ENCODE data around the gene ESF1.

Gene ESF1

GRCh38 chr20:13784893-13785715, at the start of gene ESF1, which contains the start of gene NDUFAF5:
TSS of gene ESF1 (minus strand) at chr20:13784919. CDS start at chr20:13783140, 1,779 bp downstream.
TSS of gene NDUFAF5 (plus strand) at chr20:13785028. CDS start at chr20:13785069, 41 bp downstream.
- DNase-seq, result peak; percentile 98

GRCh38 chr20:13831476-13831875, 46.8 kb upstream of the ESF1 start:
- DNase-seq, result no peak

GRCh38 chr20:13825465-13825864, 40.7 kb upstream of the ESF1 start:
- no peak for DNase-seq

GRCh38 chr20:13824459-13824858, 39.7 kb upstream of the ESF1 start:
- DNase-seq, result no peak

DNA sequence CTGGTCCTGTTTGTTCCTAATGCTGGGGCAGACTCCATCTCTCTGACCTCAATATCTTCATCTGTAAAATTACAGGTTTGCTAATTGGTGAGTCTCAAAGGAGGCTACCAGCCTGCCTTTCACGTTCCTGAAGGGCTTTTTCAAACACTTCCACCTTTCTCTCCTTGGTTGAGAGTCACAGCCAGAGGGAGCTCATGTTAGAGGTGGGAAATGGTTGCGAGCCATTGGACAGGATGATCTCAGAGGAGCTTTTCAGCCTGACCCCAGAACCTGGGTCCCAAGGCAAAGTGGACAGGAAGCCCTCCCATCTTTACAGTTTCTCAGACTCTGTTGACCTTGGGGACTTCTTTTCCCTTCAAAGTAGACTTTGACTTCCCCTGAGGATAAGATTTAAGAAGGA, 37.7 kb upstream of the ESF1 start:
- DNase-seq, result no peak

DNA sequence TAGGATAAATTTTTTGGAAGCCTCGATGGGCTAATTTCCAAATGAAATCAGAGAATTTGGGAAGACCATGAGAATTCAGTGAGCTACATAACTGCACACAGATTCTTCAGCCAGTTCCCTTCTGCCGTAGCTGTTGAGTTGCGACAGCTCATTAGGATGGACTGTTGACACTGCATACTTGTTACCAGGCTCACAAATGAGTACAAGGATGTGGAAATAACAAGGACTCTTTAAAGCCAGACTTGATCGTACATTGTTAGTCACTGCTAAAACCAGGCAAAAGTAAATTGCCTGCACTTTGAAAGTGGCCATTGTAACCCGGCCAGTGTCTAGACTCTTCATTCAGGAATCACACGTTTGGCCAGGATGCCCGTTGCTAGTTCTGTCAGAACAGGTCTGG, 37.2 kb upstream of the ESF1 start:
- DNase-seq, result peak; percentile 14

DNA sequence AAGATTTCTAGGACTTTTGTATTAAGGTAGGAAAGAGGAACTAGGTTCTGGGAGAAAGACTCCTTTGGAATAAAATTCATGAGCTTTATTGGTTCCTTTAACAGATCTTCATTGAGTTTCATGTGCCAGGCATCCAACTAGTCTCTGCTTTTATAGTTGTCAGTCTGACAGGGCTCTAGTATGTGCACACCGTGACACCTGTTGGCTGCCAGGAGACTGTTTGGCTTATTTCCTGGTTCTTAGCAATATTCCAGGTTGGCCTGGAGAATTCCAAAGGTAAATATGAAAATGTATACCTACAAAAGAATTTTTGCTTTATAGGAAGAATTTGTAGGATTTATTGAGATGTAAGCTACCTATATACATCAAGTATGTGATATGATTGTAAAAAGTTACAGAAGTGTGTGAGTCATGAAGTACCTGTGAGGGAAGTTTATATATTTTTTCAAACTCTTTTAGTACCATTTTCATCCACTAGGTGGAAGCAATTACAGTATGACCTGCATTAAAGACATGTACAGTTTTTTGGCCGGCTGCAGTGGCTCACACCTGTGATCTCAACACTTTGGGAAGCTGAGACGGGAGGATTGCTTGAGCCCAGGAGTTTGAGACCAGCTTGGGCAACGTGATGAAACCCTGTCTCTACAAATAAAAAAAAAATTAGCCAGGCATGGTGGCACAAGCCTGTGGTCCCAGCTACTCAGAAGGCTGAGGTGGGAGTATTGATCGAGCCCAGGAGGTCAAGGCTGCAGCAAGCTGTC, 35.3 kb upstream of the ESF1 start:
- peak; percentile 82 for DNase-seq

DNA sequence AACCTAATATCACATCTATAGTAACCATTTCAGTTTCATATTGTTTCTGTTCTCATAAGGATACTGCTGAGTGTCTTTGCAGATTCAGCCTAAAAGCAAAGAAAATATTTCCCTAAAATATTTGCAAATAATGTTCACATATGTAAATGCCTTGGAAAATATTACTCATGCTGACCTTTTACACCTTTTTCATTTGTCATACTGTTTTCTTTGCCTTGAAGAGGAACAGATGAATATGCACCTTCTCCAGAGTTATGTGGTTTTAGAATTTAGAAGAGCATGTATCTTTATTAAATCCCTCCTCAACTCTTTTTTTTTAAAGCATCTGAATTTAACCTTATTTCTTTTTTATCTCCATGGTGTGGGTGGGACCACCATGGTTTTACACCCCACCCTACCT, 32.6 kb upstream of the ESF1 start:
- no peak for DNase-seq

DNA sequence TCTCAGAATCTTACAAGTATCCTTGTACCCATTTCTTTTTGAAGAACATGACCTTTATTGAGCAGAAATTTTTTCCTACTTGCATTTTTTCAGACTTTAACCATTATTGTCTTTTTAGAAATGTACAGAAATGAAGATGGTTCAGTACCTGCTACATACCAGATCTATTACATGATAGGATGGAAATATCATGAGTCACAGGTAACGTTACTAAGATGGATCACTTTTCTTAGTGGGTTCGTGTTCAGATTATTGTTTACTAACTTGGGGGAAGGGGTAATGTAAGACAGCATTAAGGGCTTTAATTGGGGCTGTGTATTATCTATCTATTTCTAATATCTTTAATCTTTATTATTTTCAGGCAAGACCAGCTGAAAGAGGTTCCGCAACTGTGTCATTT, 32.0 kb upstream of the ESF1 start:
- no peak for DNase-seq

GRCh38 chr20:13814672-13815071, 30.0 kb upstream of the ESF1 start:
- DNase-seq, result no peak

DNA sequence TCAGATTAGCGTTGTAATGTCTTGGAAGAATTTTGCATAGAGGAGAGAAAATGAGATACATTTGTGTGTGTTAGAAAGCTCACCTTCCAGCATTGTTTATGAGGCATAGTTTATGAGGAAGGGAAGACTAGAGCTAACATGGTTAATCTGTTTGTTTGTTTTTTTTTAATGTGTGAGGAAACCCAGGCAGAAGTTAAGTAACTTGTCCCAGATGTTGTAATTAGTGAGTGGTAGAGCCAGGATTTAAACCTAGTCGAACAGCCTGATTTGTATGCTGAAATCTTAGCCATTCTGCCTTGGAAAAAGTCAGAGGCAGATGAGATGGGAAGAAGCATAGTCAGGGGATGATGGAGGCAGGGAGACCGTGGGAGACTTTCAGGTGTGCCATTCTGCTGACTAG, 29.2 kb upstream of the ESF1 start:
- no peak for DNase-seq

- DNase-seq, result no peak
Observed at GRCh38 chr20:13810446-13810845, 25.7 kb upstream of the ESF1 start.

DNA sequence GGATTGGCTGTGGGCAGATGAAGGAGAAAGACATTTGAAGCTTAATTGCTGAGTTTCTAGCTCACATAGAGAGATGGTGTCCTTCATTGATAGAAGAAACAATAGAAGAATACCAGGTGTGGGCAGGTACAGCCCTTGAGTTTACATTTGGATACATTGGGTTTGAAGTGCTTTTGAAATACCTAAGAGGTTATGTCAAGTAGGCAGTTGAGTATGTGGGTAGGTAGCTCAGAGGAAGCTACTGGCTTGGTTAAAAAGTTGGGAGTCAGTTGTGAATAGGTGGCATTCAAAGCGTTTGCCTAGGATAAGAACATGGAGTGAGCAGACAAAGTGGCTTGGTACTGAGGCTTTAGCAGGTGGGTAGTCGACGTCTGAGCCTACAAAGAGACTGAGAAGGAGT, 25.1 kb upstream of the ESF1 start:
- DNase-seq, result no peak

DNA sequence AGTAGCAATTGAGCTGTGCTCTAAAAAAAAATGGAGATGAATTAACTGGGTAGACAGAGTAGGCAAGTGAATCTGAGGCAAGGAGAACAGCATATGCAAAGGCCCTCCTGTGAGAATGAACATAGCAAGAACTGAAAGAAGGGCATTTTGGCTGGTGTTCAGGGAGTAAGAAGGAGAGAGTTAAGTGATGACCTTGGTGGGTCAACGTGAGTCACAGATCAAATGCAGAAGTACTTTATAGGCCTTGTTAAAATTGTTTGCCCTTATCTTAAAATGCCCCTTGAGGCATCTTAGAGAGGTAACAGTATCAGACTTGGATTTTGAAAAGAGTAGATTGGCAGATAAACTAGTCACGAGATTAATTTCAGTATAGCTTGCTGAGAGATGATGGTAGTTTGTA, 24.7 kb upstream of the ESF1 start:
- DNase-seq, result no peak

GRCh38 chr20:13800728-13801134, 16.0 kb upstream of the ESF1 start:
- peak; percentile 24 for DNase-seq

- no peak for DNase-seq
Observed at GRCh38 chr20:13799974-13800373, 15.3 kb upstream of the ESF1 start.

- no peak for DNase-seq
Observed at GRCh38 chr20:13799040-13799439, 14.3 kb upstream of the ESF1 start.

DNA sequence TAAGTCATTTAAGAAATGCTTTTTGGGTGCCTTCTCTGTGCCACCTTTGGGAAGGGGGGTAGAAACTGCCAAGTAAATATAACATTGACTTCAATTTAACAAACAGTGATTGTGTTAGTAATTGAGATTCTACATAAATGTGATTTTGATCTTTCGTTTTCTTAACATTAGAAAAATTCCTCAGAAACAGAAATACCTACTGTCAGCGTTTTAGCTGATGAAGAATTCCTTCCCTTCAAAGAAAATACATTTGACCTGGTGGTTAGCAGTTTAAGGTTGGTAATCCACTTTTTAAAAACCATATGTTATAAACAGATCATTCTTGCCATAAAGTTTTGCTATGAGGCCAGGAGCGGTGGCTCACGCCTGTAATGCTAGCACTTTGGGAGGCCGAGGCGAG, 9.9 kb upstream of the ESF1 start:
- DNase-seq, result no peak

- no peak for DNase-seq
Observed at GRCh38 chr20:13793001-13793400, 8.3 kb upstream of the ESF1 start.

DNA sequence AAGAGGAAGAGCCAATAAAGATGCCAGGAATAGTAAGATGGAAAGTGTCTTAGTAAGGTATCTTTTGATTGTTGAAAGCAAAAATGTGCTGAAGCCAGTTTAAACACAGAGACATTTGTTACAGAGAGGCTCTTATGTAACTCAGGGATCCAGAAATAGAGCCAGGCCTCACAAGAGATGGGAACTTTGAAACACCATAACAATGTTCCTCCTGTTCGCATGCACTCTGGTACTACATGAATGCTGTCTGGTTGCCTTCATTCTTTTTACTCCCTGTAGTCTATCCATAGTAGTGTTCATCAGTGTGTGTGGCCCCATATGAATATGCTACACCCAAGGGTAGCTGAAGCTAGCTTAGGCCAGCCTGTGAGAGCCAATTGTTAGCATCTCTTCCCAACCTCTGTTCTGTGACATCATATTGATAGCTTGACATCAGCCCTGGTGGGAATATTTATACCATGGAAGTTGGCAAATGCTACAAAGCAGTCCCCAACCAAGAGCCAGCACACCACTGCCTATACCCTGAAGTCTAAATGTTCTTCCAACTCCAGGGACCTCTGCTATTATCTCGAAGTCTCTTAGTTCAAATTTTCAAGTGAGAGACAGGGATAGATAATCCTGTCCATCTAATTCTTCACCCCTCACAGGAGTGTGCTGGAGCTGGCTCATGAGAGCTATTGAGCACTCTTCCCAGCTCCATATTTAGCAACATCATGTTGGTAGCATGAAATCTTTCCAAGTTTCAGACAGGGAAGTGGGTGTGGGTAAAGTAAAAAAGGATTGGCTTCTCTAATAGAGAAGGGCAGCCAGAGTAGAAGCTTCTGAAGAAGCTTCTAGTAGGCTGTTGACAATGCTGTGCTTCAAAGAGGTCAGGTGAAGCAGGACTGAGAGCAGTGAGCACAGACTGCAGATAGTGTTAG, 7.1 kb upstream of the ESF1 start:
- DNase-seq, result no peak

- no peak for DNase-seq
Observed at GRCh38 chr20:13790708-13791107, 6.0 kb upstream of the ESF1 start.

DNA sequence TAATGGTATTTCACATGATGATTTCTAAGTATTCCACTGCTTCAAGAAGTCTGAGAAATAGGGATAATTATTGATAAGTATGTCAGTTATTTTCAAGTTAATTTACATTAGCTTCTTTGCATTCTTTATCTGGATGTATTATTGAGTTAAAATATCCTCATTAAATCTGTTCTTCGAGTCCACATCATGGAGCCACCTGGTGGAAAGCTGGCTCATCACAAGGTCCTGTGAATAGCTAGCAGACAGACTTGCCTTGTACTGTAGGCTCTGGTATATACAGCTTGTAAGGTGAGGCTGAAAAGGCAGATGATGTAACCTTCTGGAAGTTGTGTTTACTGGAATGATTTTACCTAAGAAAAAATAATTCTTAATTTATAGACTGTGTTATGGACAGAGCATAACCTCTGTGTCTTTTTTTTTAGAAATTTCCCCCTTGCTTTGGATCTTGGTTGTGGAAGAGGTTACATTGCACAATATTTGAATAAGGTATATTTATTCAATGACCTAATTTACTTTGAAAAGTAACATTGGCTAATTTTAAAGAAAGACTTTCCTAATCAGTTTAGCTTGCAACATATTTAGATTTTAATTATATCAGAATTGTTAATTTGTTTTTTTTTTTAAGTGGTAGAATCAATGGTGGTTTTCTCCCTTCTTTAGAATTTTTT, 3.6 kb upstream of the ESF1 start:
- peak; percentile 75 for DNase-seq

Data from hematopoietic multipotent progenitor cell treated with erythropoietin and hydrocortisone succinate and interleukin-3 and kit ligand, for 4 days (in vitro differentiated cells).